Left ventricle myocardium inferior (tissue), 1 donor: ENCODE results near the gene SPDYC. TPM values are rescaled to one million over a fixed set of nuclear protein-coding genes. Genes with fewer than 3 reads are reported as not detected.

Experiments used
- DNase-seq: peaks from one replicate; pipeline ENCODE4 v3.0.0-alpha.2; 2020
- H3K27ac ChIP-seq: fragments of 200-600 bp; replicated peaks from 2 replicates; pipeline ENCODE4 v1.8.0; 2021
- H3K27me3 ChIP-seq: fragments of 200-600 bp; 2 replicates; pipeline ENCODE4 v1.8.0; 2021; ENCODE audit warnings: low read depth
- H3K36me3 ChIP-seq: fragments of 200-600 bp; 2 replicates; pipeline ENCODE4 v1.8.0; 2021
- H3K4me1 ChIP-seq: fragments of 200-600 bp; 2 replicates; pipeline ENCODE4 v1.8.0; 2021
- H3K4me3 ChIP-seq: fragments of 200-600 bp; 2 replicates; pipeline ENCODE4 v1.8.0; 2021; ENCODE audit warnings: mild to moderate bottlenecking, moderate library complexity
- H3K9me3 ChIP-seq: fragments of 200-600 bp; replicated peaks from 2 replicates; pipeline ENCODE4 v1.8.0; 2021
- CTCF ChIP-seq: fragments of 200-600 bp; IDR thresholded peaks from 2 replicates; pipeline ENCODE4 v1.8.0; 2021; ENCODE audit warnings: antibody characterized with exemption, mild to moderate bottlenecking, borderline replicate concordance
- intact Hi-C: fragments of 100-400 bp; cut with micrococcal nuclease; formaldehyde crosslinking; loops from one replicate; pipeline ENCODE4 v1.11.0; 2022
- total RNA-seq: library from RNA; stranded (reverse); fragmentation: NEBNext Ultra II Directional; extraction: Animal tissue kit (Norgen Biotek cat#: 25700); gene quantifications from one replicate; pipeline ENCODE4 v1.2.1, GENCODE V29; 2021
- donor health status: DM: no; HTN: yes; CAD: no; lungs with severe emphysema.

The SPDYC gene
- total RNA-seq, 1 donor from 2014 or later: not detected

GRCh38 chr11:65157336-65157735 is 12.7 kb upstream of the SPDYC start:
- Histone ChIP-seq H3K9me3 (no peaks in the 10 kb centered on the region), H3K4me3 (no peak overlapping the region), H3K27me3 (no peaks in the 10 kb centered on the region), H3K36me3 (no peaks in the 10 kb centered on the region), H3K27ac (no peak overlapping the region), H3K4me1 (no peaks in the 10 kb centered on the region)
- no peak for TF ChIP-seq CTCF
- DNase-seq: no peak
- intact Hi-C loops: no loop called here

- H3K27ac ChIP-seq: no peak overlapping the region
- no peaks in the 10 kb centered on the region for H3K27me3 ChIP-seq
- H3K36me3 ChIP-seq: no peaks in the 10 kb centered on the region
- no peak overlapping the region for H3K4me3 ChIP-seq
- no peaks in the 10 kb centered on the region for H3K4me1 ChIP-seq
- intact Hi-C loops: no loop called here
- no peak for TF ChIP-seq CTCF
- no peaks in the 10 kb centered on the region for H3K9me3 ChIP-seq
- DNase-seq: no peak
These were observed 11.0 kb upstream of the SPDYC start for GRCh38 chr11:65159012-65159411.

GRCh38 chr11:65160643-65161042 is 9.4 kb upstream of the SPDYC start:
- H3K27me3 ChIP-seq: no peaks in the 10 kb centered on the region
- H3K4me3 ChIP-seq: no peak overlapping the region
- DNase-seq: no peak
- no peaks in the 10 kb centered on the region for H3K4me1 ChIP-seq
- intact Hi-C loops: no loop called here
- no peak overlapping the region for H3K27ac ChIP-seq
- TF ChIP-seq CTCF: no peak
- no peaks in the 10 kb centered on the region for H3K36me3 ChIP-seq
- no peaks in the 10 kb centered on the region for H3K9me3 ChIP-seq

- H3K27me3 ChIP-seq: no peaks in the 10 kb centered on the region
- H3K27ac ChIP-seq: no peak overlapping the region
- DNase-seq: no peak
- TF ChIP-seq CTCF: no peak
- H3K9me3 ChIP-seq: no peaks in the 10 kb centered on the region
- no peaks in the 10 kb centered on the region for H3K36me3 ChIP-seq
- intact Hi-C loops: no loop called here
- H3K4me1 ChIP-seq: no peaks in the 10 kb centered on the region
- no peak overlapping the region for H3K4me3 ChIP-seq
These were observed 6.3 kb upstream of the SPDYC start for GRCh38 chr11:65163684-65164083.

GRCh38 chr11:65165410-65166317 is 4.4 kb upstream of the SPDYC start:
- no peak for TF ChIP-seq CTCF
- Histone ChIP-seq H3K4me3 (peak overlapping the region; percentile 35), H3K4me1 (no peaks in the 10 kb centered on the region), H3K9me3 (no peaks in the 10 kb centered on the region), H3K27ac (no peak overlapping the region), H3K36me3 (no peaks in the 10 kb centered on the region), H3K27me3 (no peaks in the 10 kb centered on the region)
- no peak for DNase-seq
- intact Hi-C loops: no loop called here
